Ecto neural progenitor cell (in vitro differentiated cells): ENCODE results near the gene ALG10B.

ENCODE experiments used
- DNase-seq: peaks from one replicate; pipeline ENCODE4 v3.0.0-alpha.2; 2018; ENCODE audit warnings: low spot score

ALG10B gene

DNA sequence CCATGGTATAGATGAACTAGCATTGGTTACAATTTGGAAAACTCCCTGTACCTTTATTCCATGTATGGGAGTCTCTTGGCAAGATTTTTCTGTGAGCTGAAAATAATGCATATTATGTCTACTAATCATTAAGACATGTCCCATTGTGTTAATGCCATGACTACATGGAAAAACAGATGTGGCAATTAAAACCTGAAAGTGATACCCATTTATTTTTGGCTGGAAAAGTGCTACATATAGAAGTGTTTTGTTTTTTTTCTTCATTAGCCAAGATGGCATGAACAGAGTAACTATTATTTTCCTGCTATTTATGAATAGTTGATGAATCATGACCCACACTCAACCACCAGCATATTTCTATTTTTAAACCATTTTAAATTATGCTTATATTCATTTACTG, 58.2 kb downstream of the ALG10B start:
- DNase-seq, result no peak
